Left ventricle myocardium inferior (tissue), 1 donor: ENCODE data around the gene STARD13. TPM values are rescaled to one million over a fixed set of nuclear protein-coding genes. Genes with fewer than 3 reads are reported as not detected.

Experiments
- DNase-seq: peaks from one replicate; pipeline ENCODE4 v3.0.0-alpha.2; 2020
- H3K27ac ChIP-seq: fragments of 200-600 bp; replicated peaks from 2 replicates; pipeline ENCODE4 v1.8.0; 2021
- H3K27me3 ChIP-seq: fragments of 200-600 bp; 2 replicates; pipeline ENCODE4 v1.8.0; 2021; ENCODE audit warnings: low read depth
- H3K36me3 ChIP-seq: fragments of 200-600 bp; 2 replicates; pipeline ENCODE4 v1.8.0; 2021
- H3K4me1 ChIP-seq: fragments of 200-600 bp; 2 replicates; pipeline ENCODE4 v1.8.0; 2021
- H3K4me3 ChIP-seq: fragments of 200-600 bp; 2 replicates; pipeline ENCODE4 v1.8.0; 2021; ENCODE audit warnings: mild to moderate bottlenecking, moderate library complexity
- H3K9me3 ChIP-seq: fragments of 200-600 bp; replicated peaks from 2 replicates; pipeline ENCODE4 v1.8.0; 2021
- intact Hi-C: fragments of 100-400 bp; cut with micrococcal nuclease; formaldehyde crosslinking; loops from one replicate; pipeline ENCODE4 v1.11.0; 2022
- total RNA-seq: library from RNA; stranded (reverse); fragmentation: NEBNext Ultra II Directional; extraction: Animal tissue kit (Norgen Biotek cat#: 25700); gene quantifications from one replicate; pipeline ENCODE4 v1.2.1, GENCODE V29; 2021
- TF ChIP-seq, protein P1 (sequence below): fragments of 200-600 bp; IDR thresholded peaks from 2 replicates; pipeline ENCODE4 v1.8.0; 2021; ENCODE audit warnings: antibody characterized with exemption, mild to moderate bottlenecking, borderline replicate concordance
- donor health status: DM: no; HTN: yes; CAD: no; lungs with severe emphysema.

STARD13 gene
- total RNA-seq, 1 donor from 2014 or later = 29.9 TPM

- intact Hi-C loops = no loop called here
- TF ChIP-seq, protein P1, sequence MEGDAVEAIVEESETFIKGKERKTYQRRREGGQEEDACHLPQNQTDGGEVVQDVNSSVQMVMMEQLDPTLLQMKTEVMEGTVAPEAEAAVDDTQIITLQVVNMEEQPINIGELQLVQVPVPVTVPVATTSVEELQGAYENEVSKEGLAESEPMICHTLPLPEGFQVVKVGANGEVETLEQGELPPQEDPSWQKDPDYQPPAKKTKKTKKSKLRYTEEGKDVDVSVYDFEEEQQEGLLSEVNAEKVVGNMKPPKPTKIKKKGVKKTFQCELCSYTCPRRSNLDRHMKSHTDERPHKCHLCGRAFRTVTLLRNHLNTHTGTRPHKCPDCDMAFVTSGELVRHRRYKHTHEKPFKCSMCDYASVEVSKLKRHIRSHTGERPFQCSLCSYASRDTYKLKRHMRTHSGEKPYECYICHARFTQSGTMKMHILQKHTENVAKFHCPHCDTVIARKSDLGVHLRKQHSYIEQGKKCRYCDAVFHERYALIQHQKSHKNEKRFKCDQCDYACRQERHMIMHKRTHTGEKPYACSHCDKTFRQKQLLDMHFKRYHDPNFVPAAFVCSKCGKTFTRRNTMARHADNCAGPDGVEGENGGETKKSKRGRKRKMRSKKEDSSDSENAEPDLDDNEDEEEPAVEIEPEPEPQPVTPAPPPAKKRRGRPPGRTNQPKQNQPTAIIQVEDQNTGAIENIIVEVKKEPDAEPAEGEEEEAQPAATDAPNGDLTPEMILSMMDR = no peak
- no peak overlapping the region for H3K4me3 ChIP-seq
- H3K27me3 ChIP-seq = no peaks in the 10 kb centered on the region
- H3K27ac ChIP-seq = no peak overlapping the region
- H3K36me3 ChIP-seq = no peaks in the 10 kb centered on the region
- DNase-seq = no peak
- H3K4me1 ChIP-seq = peaks cover 69% of the 10 kb centered on the region
- H3K9me3 ChIP-seq = no peaks in the 10 kb centered on the region
Measured at GRCh38 chr13:33210090-33210489, 75.5 kb downstream of the STARD13 start.

DNA sequence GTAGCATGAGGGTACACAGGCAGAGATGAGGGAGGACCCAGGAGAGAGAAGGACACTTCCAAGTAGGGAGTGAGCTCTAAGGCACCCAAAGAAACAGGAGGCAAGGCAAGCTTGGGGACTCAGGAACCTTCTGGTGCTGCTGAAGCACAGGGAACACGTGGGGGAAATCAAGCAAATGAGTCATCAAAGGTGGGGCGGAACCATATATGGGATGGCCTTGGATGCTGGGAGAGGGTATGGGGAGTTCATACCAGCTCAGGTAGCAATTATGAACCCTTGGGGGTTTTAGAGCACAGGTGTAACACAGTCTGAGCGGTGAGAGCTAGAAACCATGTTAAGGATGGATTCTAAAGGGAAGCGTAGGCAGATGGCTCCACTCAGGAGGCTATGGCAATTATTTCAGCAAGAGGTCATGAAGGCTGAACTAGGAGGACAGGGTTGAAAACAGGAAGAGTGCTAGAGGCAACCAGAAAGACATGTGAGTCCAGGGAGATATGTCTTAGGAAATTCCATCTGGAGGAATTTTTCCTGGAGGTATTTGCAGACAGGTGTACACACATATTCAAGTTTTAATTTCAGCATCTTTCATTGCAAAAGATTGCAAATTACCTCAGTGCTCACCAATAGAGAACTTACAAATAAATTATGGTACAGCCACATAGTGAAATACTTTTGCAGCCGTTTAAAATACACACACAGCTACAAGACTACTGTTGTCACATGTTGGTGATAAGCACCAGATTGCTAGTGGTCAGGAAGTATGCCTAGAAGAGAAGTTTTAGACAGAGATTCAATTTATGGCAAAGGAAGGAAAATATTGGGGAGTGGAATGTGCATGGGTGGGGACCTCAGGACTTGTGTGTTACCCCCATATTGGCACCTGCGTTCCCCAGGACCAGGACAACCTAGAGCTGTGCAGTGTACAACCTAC is 77.0 kb downstream of the STARD13 start:
- intact Hi-C loops = no loop called here
- Histone ChIP-seq H3K27ac (peak overlapping the region; percentile 87), H3K36me3 (no peaks in the 10 kb centered on the region), H3K4me1 (peaks cover 70% of the 10 kb centered on the region), H3K27me3 (no peaks in the 10 kb centered on the region), H3K4me3 (no peak overlapping the region), H3K9me3 (no peaks in the 10 kb centered on the region)
- DNase-seq = no peak
- TF ChIP-seq, protein P1 = no peak

GRCh38 chr13:33207615-33207961 is 78.0 kb downstream of the STARD13 start:
- Histone ChIP-seq H3K27ac (peak overlapping the region; percentile 87), H3K36me3 (no peaks in the 10 kb centered on the region), H3K27me3 (no peaks in the 10 kb centered on the region), H3K9me3 (no peaks in the 10 kb centered on the region), H3K4me1 (peaks cover 70% of the 10 kb centered on the region), H3K4me3 (no peak overlapping the region)
- intact Hi-C loops = no loop called here
- no peak for DNase-seq
- TF ChIP-seq, protein P1 = no peak

GRCh38 chr13:33206945-33207614 is 78.5 kb downstream of the STARD13 start:
- no peak for DNase-seq
- H3K4me3 ChIP-seq = no peak overlapping the region
- TF ChIP-seq, protein P1 = no peak
- H3K36me3 ChIP-seq = no peaks in the 10 kb centered on the region
- no peaks in the 10 kb centered on the region for H3K9me3 ChIP-seq
- intact Hi-C loops = no loop called here
- peak overlapping the region; percentile 87 for H3K27ac ChIP-seq
- H3K27me3 ChIP-seq = no peaks in the 10 kb centered on the region
- peaks cover 72% of the 10 kb centered on the region for H3K4me1 ChIP-seq

DNA sequence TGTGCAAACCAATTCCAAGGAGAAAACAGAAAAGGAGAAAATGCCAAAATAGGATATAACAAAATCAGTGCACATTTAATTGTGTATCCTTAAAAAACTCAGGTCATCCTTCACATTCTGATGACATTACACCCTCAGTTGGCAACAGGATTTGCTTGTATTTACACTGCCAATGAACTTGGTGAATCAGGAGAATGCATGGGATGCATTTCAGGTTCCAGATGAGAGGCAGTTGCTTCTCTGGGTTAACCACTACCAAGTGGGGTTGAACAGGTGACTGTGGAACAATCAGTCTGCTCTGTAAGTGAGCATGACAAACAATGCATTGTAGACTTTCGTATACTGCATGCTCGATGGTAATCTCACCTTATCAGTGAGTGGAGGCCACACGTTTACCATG is 79.1 kb downstream of the STARD13 start:
- Histone ChIP-seq H3K27ac (peak overlapping the region; percentile 87), H3K4me1 (peaks cover 78% of the 10 kb centered on the region), H3K9me3 (no peaks in the 10 kb centered on the region), H3K36me3 (no peaks in the 10 kb centered on the region), H3K4me3 (no peak overlapping the region), H3K27me3 (no peaks in the 10 kb centered on the region)
- intact Hi-C loops = no loop called here
- no peak for DNase-seq
- TF ChIP-seq, protein P1 = no peak
